ENCODE data around the gene RAPGEF4.

RAPGEF4 gene

GRCh38 chr2:173095356-173095755, 359.7 kb downstream of the RAPGEF4 start:
- no peak for DNase-seq (ENCODE audit: low spot score)

GRCh38 chr2:173099271-173099670, 363.6 kb downstream of the RAPGEF4 start:
- no peak for DNase-seq (ENCODE audit: low spot score)

GRCh38 chr2:173099804-173100203, 364.2 kb downstream of the RAPGEF4 start:
- DNase-seq (ENCODE audit: low spot score) = no peak

- no peak for DNase-seq (ENCODE audit: low spot score)
Measured at GRCh38 chr2:173101687-173102086, 366.0 kb downstream of the RAPGEF4 start.

Data from kidney tubule cell (primary cell).